ENCODE data around the gene NRXN3. TPM values are rescaled to one million over a fixed set of nuclear protein-coding genes. Genes with fewer than 3 reads are reported as not detected.

NRXN3 gene
- total and polyA plus RNA-seq, 2 experiments from 2014 or later = 5.7 to 7.1 TPM

DNA sequence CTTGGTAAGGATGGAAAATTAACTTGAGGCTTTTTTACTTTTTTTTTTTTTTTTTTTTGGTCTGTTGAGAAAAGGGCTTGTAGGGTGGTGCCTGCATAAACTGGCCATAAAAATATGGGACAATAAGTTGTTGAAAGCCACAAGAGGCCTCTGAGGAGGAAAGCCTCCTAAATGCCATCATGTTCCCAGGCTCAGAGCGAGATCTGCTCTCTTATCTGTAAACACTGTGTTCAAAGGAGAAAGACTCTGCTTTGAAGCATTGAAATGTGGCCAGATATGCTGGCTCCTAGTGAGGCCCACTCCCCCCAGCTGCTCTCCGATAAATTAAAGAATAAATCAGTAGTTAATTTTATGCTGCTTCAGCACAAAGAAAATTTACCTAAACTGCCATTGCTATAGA is 1536.2 kb downstream of the NRXN3 start:
- H3K4me1 ChIP-seq (ENCODE audit: insufficient read depth) = peaks cover 21% of the 10 kb centered on the region
- peak overlapping the region; percentile 27 for H3K4me2 ChIP-seq
- TF ChIP-seq, protein P1, sequence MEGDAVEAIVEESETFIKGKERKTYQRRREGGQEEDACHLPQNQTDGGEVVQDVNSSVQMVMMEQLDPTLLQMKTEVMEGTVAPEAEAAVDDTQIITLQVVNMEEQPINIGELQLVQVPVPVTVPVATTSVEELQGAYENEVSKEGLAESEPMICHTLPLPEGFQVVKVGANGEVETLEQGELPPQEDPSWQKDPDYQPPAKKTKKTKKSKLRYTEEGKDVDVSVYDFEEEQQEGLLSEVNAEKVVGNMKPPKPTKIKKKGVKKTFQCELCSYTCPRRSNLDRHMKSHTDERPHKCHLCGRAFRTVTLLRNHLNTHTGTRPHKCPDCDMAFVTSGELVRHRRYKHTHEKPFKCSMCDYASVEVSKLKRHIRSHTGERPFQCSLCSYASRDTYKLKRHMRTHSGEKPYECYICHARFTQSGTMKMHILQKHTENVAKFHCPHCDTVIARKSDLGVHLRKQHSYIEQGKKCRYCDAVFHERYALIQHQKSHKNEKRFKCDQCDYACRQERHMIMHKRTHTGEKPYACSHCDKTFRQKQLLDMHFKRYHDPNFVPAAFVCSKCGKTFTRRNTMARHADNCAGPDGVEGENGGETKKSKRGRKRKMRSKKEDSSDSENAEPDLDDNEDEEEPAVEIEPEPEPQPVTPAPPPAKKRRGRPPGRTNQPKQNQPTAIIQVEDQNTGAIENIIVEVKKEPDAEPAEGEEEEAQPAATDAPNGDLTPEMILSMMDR (IDR thresholded peaks at IDR 0.05; ENCODE audit: poor library complexity) = no peak
- TF ChIP-seq EZH2phosphoT487 (IDR thresholded peaks at IDR 0.05; ENCODE audit: low read depth, severe bottlenecking, unreplicated experiment) (no peak), EZH2 (IDR thresholded peaks at IDR 0.05; ENCODE audit: borderline replicate concordance) (no peak)
- no peaks in the 10 kb centered on the region for H3K27me3 ChIP-seq
- H3K79me2 ChIP-seq = no peaks in the 10 kb centered on the region
- H3K9me2 ChIP-seq (replicated peaks; ENCODE audit: insufficient read depth) = no peaks in the 10 kb centered on the region
- H4K20me1 ChIP-seq (ENCODE audit: insufficient read depth, poor library complexity, severe bottlenecking) = no peaks in the 10 kb centered on the region
- H3K27ac ChIP-seq = no peak overlapping the region
- H3K4me3 ChIP-seq = no peak overlapping the region
- no peak overlapping the region for H2AFZ ChIP-seq
- H3K9me3 ChIP-seq (ENCODE audit: low read depth) = no peaks in the 10 kb centered on the region
- no peaks in the 10 kb centered on the region for H3K36me3 ChIP-seq (replicated peaks; ENCODE audit: insufficient read depth, low read depth)
- WGBS (ENCODE audit: low lambda C conversion rate, missing lambda C conversion rate) = 25% methylated on average over 2 of the region's 2 CpGs
- DNase-seq (ENCODE audit: low spot score) = no peak

DNA sequence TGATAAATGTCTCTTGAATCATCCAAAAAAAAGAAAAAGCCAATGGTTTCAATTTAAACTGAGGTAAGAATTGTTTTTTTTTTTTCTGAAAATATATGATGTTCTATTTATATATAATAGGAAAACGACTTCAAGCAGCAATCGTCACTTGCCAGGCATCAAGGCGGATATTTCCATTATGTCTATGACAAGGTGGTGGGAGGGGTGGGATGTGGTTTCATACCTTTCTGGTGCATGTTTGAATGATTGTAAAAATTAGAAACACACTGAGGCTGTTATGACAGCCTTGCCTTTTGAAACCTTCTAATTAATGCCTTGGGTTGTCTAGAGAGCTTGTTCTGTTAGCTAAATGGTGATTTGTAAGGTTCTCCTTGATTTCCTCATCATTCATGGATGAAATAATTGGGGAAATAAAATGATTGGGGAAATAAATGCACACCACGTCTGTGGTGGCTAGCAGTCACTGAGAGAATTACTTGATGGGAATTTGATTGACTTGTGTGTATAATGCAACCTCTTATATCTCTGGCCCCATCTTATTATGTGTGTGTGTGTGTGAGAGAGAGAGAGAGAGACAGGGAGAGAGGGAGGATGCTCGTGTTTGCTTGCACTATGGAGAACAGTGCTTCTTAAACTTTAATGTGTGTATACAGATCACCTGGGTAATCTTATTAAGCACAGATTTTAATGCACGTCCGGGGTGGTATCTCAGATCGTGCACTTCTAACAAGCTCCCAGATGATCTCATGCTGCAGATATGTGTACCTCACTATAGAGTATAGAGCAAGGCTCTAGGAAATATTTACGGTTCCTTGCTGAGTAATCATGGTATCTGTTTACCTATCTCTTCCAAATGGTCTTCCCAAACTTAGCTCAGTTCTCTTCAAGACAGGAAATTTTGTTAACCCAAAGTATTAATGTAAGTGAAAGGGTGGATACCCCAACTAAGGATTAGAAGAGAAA is 1538.5 kb downstream of the NRXN3 start:
- H3K9me3 ChIP-seq (ENCODE audit: low read depth) = no peaks in the 10 kb centered on the region
- no peaks in the 10 kb centered on the region for H3K9me2 ChIP-seq (replicated peaks; ENCODE audit: insufficient read depth)
- H4K20me1 ChIP-seq (ENCODE audit: insufficient read depth, poor library complexity, severe bottlenecking) = no peaks in the 10 kb centered on the region
- no peaks in the 10 kb centered on the region for H3K36me3 ChIP-seq (replicated peaks; ENCODE audit: insufficient read depth, low read depth)
- TF ChIP-seq EZH2 (IDR thresholded peaks at IDR 0.05; ENCODE audit: borderline replicate concordance) = no peak
- TF ChIP-seq EZH2phosphoT487 (IDR thresholded peaks at IDR 0.05; ENCODE audit: low read depth, severe bottlenecking, unreplicated experiment) = no peak
- TF ChIP-seq, protein P1 (IDR thresholded peaks at IDR 0.05; ENCODE audit: poor library complexity) = no peak
- peaks cover 19% of the 10 kb centered on the region for H3K4me1 ChIP-seq (ENCODE audit: insufficient read depth)
- H2AFZ ChIP-seq = no peak overlapping the region
- peak overlapping the region; percentile 9 for H3K4me2 ChIP-seq
- H3K4me3 ChIP-seq = no peak overlapping the region
- DNase-seq (ENCODE audit: low spot score) = peak; percentile 37
- no peaks in the 10 kb centered on the region for H3K79me2 ChIP-seq
- no peaks in the 10 kb centered on the region for H3K27me3 ChIP-seq
- WGBS (ENCODE audit: low lambda C conversion rate, missing lambda C conversion rate) = 44% methylated on average over 9 of the region's 9 CpGs
- H3K27ac ChIP-seq = no peak overlapping the region

DNA sequence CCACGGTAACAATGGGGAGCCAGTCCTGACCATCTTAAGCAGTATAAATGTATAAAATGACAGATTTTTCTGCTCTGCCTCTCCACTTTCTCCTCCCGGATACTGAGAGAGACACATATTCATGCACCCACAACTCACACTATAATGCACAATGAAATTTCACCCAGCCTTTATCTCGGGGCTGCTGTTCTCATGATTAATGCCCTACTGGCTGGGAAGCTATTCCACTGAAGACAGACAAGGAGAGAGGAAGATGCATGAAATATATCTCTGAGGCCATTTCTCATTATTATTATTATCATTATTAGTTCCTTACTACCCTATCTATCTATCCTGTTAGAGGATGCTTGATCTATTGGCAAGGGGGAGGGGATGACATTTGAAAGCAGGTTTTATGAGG is 1539.4 kb downstream of the NRXN3 start:
- WGBS (ENCODE audit: low lambda C conversion rate, missing lambda C conversion rate) = 74% methylated on average over 3 of the region's 3 CpGs
- H3K79me2 ChIP-seq = no peaks in the 10 kb centered on the region
- no peaks in the 10 kb centered on the region for H3K27me3 ChIP-seq
- H3K9me3 ChIP-seq (ENCODE audit: low read depth) = no peaks in the 10 kb centered on the region
- TF ChIP-seq EZH2 (IDR thresholded peaks at IDR 0.05; ENCODE audit: borderline replicate concordance) = no peak
- TF ChIP-seq, protein P1 (IDR thresholded peaks at IDR 0.05; ENCODE audit: poor library complexity) = no peak
- no peak for TF ChIP-seq EZH2phosphoT487 (IDR thresholded peaks at IDR 0.05; ENCODE audit: low read depth, severe bottlenecking, unreplicated experiment)
- no peak overlapping the region for H3K4me3 ChIP-seq
- H3K4me2 ChIP-seq = no peak overlapping the region
- no peak for DNase-seq (ENCODE audit: low spot score)
- H3K27ac ChIP-seq = no peak overlapping the region
- H2AFZ ChIP-seq = no peak overlapping the region
- H3K4me1 ChIP-seq (ENCODE audit: insufficient read depth) = peaks cover 15% of the 10 kb centered on the region
- H3K36me3 ChIP-seq (replicated peaks; ENCODE audit: insufficient read depth, low read depth) = no peaks in the 10 kb centered on the region
- H3K9me2 ChIP-seq (replicated peaks; ENCODE audit: insufficient read depth) = no peaks in the 10 kb centered on the region
- no peaks in the 10 kb centered on the region for H4K20me1 ChIP-seq (ENCODE audit: insufficient read depth, poor library complexity, severe bottlenecking)
